Jurkat, Clone E6-1 (cell line): ENCODE results near the gene ANKRD33B.

Experiments used
- DNase-seq: peaks from one replicate; pipeline ENCODE4 v3.0.0-alpha.2; 2011; ENCODE audit warnings: low read depth, low spot score
- H3K4me3 ChIP-seq: 2 replicates; pipeline ENCODE4 v1.5.1; 2011; ENCODE audit warnings: mild to moderate bottlenecking, low read length, control low read depth, moderate library complexity

Gene ANKRD33B

DNA sequence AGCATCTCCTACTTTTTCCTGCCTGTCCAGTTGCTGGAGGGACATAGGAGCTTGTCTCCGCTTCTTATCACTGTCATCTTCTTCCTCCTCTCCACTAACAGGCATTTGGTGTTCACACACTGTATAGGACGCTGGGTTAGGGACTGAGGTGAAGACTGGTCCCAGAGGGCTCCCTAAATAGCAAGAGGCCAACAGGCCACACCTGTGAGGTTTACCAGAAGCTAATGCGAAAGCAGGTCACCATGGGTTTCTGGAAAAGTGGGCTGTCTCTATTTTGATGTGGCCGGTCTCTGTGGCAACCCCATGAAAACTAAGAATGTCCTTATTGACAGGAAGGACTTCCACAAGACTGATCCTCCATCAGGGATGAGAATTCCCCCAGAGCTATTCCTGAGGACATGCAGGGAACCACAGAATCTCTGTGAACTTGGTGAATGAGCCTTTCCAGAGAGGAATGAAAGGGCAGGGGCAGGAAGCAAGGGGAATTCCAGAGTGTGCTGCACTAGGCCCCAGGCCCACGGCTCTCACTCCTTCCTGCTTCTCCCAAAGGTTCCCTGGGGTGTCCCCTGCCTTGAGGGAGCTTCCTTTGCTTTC is 135.5 kb downstream of the ANKRD33B start:
- no peak overlapping the region for H3K4me3 ChIP-seq
- DNase-seq, result no peak

DNA sequence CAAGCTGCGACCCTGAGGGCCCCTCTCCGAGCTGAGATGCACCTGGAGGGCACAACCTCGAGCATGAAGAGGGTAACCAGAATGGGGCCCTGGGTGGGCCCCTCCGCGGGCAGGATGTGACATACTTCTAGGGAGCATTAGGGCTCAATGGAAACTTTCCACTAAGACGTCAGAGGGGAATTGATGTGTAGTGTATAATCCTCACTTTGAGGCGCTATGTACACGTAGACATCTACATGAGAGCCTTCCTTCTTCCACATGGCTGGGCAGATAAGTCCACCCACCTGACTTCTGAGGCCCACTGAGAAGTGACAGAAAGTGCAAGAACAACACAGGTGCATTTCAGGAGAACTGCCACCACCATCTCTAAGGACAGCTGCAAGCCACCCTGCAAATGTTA is 136.1 kb downstream of the ANKRD33B start:
- DNase-seq, result no peak
- no peak overlapping the region for H3K4me3 ChIP-seq

DNA sequence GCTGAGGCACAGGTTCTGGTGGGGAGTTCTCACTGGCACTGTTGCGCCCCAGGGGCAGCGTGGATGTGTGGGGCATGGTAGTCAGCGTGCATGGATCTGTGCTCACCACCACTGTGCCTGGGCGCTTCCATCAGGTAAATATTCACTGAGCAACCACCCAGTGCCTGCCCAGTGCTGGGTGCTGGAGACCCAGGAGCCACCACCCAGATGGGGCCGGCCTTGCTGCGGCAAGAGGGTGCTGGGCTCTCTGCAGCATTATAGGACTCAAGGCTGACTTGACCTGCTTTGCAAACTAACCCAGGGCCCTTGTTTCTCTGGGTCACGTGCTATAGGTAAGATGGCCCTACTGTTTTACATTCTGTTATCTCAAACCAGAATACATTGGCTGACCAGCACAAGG is 136.6 kb downstream of the ANKRD33B start:
- no peak overlapping the region for H3K4me3 ChIP-seq
- DNase-seq, result no peak

DNA sequence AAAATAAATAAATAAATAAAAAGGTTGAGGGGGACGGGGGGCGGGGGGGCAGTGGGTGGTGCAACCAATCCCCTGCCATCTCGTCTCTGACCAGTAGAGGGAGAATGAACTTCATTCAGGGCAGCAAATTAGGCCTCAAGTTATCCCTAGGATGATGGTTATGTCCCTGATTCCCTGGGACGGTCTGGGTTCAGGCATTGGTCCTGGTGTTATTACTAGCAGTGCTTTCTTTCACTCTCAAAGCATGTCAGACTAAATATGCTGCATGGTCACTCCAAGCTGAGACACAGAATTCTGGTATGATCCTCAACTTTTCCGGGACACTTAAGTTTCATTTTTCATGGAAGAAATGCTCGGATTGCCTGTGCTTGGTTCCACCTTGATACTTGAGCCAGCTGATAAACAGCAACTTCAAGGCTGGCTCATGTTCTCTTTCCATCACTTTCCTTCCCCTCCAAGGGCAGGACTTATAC is 137.7 kb downstream of the ANKRD33B start:
- H3K4me3 ChIP-seq, result no peak overlapping the region
- peak; percentile 39 for DNase-seq

DNA sequence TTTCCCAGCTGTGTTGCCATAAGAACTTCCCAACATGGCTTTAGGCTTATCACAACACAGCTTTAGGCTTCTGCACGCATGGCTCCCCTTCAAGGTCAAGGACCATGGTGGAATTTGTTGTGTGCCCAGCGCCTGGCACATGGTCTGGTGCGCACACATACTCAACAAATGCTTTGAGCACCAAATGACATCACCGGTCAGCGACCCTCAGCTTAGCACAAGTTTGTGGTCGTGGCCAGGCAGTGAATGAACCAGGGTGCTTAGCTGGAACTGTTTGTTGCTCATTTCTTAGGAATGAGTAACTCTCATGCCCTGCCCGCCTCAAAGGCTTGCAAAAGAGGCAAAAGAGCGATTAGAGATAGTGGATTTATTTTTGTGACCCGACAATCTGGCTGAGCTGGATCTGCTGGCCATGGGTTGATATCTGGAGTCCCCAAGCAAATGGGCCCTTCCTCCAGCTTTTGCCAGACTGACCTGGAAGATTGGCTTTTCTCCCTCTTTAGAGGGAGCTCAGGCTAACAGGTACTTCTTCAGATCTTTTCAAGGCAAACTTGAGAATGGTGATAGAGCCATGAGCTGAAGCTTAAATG is 138.3 kb downstream of the ANKRD33B start:
- H3K4me3 ChIP-seq, result no peak overlapping the region
- DNase-seq, result no peak

DNA sequence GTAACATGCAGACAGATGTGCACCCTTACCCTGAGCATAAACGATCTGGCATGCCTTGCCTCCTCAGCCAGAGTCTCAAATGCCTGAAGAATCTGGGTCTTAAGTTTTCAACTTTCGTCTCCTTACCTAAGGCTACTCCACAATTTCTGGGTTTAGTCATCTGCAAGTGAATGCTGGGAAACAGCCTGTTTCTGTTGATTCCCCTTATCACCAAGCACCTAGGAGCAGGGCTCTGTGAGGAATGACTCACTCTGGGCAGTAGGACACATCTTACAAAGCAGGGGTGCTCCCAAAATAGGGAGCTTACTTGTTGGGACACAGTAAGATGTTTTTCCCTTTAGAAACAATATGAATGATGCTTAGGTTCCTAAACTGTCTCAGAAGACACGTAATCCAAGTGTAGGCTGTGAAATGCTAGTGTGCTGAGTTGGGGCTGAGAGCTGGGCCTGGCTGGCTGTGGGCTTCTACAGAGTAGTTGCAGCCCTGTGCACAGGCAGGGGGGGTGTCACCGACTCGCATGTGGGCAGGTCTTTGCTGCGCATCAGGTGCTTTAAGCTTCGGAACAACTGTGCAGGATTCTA is 139.1 kb downstream of the ANKRD33B start:
- no peak for DNase-seq

DNA sequence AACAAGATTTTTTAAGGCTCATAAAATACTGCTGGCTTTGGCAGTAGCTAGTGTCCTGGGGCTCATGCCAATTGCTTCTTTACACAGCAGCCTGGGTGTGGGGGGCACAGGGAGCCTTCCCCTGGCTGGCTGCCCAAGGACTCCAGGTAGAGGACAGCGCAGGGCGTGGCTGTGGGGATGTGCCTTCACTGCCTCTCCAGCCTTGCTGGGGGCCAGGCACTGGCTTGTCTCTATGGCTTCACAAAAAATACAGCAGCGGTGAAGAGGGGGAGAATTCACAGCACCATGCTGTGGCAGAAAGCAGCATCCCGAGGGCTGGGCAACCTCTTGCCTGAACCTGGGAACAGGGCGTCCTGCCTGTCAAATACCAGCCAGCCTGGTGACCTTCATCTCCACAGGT is 139.8 kb downstream of the ANKRD33B start:
- no peak overlapping the region for H3K4me3 ChIP-seq
- no peak for DNase-seq

More for the DNA sequence above, 139.1 kb downstream of the ANKRD33B start:
- H3K4me3 ChIP-seq, result no peak overlapping the region

DNA sequence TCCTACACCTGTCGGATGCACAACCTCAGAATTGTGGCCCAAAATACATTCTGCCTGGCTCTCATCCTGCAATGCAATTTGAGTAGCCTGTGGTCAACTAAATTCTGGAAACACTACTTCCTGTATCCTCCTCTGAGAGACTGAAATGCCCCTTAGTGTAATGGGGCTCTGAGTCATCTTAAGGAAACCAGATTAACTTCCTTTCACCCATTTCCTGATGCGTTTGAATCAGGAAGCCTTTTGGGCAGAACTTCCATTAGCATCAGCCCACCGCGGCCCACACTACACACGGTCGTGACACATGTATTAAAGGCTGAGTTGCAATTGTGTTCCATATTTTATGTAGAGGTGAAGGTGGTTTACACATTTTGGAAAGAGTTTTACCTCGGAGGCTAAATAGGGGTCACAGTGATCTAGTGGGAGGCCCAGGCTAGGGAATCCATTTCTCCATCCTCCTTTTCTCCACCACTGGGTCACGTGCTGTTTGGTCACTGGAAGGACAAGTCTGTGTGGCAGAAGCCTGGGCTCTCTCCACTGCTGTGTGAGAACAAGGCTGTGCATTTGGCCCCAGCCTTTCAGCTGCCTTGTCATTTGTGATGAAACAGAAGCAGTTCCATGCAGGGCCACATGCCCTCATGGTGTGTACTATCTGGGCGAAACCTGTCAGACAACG is 141.2 kb downstream of the ANKRD33B start:
- no peak overlapping the region for H3K4me3 ChIP-seq
- peak; percentile 38 for DNase-seq

DNA sequence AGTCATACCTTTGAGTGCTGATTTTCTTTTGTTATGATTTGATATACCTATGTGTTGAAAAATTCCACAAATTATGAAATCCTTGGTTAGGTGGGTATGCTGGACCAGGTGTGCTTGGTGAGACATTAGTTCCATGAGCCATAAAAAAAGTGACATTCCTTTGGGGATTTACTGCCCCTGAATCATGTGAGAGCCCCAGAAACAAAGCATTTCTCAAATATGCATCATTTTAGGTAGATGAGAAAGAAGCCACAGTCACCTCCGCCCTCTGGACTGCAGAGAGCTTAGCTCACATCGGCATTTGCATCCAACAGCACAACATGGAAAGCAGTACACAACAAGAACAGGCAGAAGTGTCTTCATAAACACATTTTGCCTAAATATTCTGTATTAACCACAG is 141.9 kb downstream of the ANKRD33B start:
- H3K4me3 ChIP-seq, result no peak overlapping the region
- no peak for DNase-seq

DNA sequence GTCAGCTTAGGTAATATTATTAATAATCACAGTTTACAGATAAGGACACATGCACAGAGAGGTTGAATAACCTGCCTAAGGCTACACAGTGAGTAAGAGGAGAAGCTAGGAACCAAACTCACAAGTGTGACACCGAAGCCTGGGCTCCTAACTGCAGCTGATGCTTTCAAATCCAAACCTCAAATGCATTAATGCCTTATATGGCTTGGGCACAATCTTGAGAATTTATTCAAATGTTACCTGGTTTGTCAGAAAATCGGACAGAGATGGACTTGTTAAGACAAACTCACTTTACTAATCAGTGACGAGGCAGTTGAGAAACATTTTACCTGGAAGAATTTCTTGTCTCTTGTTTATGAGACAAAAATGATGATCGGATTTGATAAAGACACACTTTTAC is 142.5 kb downstream of the ANKRD33B start:
- DNase-seq, result no peak
- H3K4me3 ChIP-seq, result no peak overlapping the region
